GM12865 (cell line): ENCODE results near the gene USF2.

ENCODE experiments used
- DNase-seq: peaks from one replicate; pipeline ENCODE4 v3.0.0; 2010; ENCODE audit warnings: low read depth
- H3K4me3 ChIP-seq: 2 replicates; pipeline ENCODE4 v1.5.1; 2011; ENCODE audit warnings: mild to moderate bottlenecking, low read depth, low read length, control low read depth
- CTCF ChIP-seq: IDR thresholded peaks from 2 replicates; pipeline ENCODE4 v1.5.1; 2011; ENCODE audit warnings: low read length, control low read depth, low read depth, inconsistent platforms; ENCODE audit not compliant: insufficient read depth; ENCODE audit errors: missing control alignments

USF2 gene

GRCh38 chr19:35290381-35291127 is 21.8 kb downstream of the USF2 start:
- TF ChIP-seq CTCF, result no peak
- no peak overlapping the region for H3K4me3 ChIP-seq
- no peak for DNase-seq

GRCh38 chr19:35291259-35291658 is 22.5 kb downstream of the USF2 start:
- no peak overlapping the region for H3K4me3 ChIP-seq
- no peak for TF ChIP-seq CTCF
- no peak for DNase-seq

- H3K4me3 ChIP-seq, result no peak within 1 kb of the TSS
- no peak for TF ChIP-seq CTCF
- no peak for DNase-seq
These were observed 23.2 kb downstream of the USF2 start, which contains the start of gene MAG for GRCh38 chr19:35291916-35292315. MAG (plus strand) TSS chr19:35292161; CDS start chr19:35295409, 3,248 bp downstream.

GRCh38 chr19:35292421-35293362 is 23.9 kb downstream of the USF2 start:
- no peak for TF ChIP-seq CTCF
- H3K4me3 ChIP-seq, result no peak overlapping the region
- no peak for DNase-seq

GRCh38 chr19:35293363-35293739 is 24.6 kb downstream of the USF2 start:
- TF ChIP-seq CTCF, result no peak
- no peak overlapping the region for H3K4me3 ChIP-seq
- no peak for DNase-seq

GRCh38 chr19:35293808-35294207 is 25.0 kb downstream of the USF2 start:
- no peak overlapping the region for H3K4me3 ChIP-seq
- no peak for TF ChIP-seq CTCF
- no peak for DNase-seq
